ENCODE measurements around the gene NPTN. TPM values are rescaled to one million over a fixed set of nuclear protein-coding genes. Genes with fewer than 3 reads are reported as not detected.

NPTN gene
- total RNA-seq, 4 donors from 2014 or later = 132 to 171 (median 147) TPM

DNA sequence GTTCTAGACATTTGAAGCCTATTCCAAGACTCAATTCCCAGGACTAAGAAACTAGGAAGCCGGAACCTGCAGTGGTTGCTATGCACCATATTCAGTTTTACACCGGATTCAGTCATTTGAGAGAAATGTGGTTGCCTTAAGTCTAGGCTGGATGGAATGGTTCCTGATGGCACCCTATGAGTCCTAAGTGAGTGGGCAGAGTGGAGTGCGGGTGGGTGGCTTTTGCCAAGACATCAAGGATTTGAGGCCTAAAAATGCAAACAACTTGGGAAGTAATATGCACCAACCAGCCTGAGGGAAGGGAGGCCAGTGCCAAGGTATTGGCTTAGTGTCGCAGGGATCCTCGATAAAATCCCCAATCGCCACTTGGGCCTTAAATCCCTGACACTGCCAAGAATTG is 46.8 kb upstream of the NPTN start:
- DNase-seq (ENCODE audit: low spot score in 2 of 2) = no peak
- 91% methylated on average over 6 of the region's 6 CpGs for WGBS
- H3K4me3 ChIP-seq = no peak overlapping the region
- no peak overlapping the region for H3K27ac ChIP-seq
- peaks cover 12% of the 10 kb centered on the region for H3K4me1 ChIP-seq
- H3K36me3 ChIP-seq = no peaks in the 10 kb centered on the region
- no peaks in the 10 kb centered on the region for H3K9me3 ChIP-seq
- no peaks in the 10 kb centered on the region for H3K27me3 ChIP-seq
- TF ChIP-seq EP300 (IDR thresholded peaks at IDR 0.05) = no peak
- TF ChIP-seq, protein P1, sequence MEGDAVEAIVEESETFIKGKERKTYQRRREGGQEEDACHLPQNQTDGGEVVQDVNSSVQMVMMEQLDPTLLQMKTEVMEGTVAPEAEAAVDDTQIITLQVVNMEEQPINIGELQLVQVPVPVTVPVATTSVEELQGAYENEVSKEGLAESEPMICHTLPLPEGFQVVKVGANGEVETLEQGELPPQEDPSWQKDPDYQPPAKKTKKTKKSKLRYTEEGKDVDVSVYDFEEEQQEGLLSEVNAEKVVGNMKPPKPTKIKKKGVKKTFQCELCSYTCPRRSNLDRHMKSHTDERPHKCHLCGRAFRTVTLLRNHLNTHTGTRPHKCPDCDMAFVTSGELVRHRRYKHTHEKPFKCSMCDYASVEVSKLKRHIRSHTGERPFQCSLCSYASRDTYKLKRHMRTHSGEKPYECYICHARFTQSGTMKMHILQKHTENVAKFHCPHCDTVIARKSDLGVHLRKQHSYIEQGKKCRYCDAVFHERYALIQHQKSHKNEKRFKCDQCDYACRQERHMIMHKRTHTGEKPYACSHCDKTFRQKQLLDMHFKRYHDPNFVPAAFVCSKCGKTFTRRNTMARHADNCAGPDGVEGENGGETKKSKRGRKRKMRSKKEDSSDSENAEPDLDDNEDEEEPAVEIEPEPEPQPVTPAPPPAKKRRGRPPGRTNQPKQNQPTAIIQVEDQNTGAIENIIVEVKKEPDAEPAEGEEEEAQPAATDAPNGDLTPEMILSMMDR (IDR thresholded peaks at IDR 0.05) = no peak
- TF ChIP-seq POLR2AphosphoS5 (IDR thresholded peaks at IDR 0.05) = no peak
- no peak for TF ChIP-seq POLR2A (IDR thresholded peaks at IDR 0.05)

DNA sequence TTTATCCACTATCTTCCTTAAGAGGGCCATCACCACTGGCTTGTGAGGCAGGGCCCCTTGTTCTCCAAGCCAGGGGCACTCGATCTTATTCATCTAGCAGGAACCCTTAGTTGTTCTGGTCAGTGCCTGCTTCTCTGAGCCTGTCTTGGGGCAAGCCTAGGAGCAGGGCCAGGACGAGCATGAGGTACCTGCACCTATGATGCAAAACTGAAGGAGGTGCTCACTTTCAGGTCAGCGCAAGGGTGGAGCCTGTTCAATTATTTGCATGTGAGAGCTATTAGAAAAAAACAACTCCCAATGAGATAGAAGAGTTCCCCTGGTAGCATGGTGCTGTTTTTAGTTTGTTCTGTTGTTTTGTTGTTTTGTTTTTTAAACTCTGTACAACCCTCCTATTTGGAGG is 46.0 kb upstream of the NPTN start:
- TF ChIP-seq, protein P1 (IDR thresholded peaks at IDR 0.05) = no peak
- TF ChIP-seq EP300 (IDR thresholded peaks at IDR 0.05) (no peak), POLR2A (IDR thresholded peaks at IDR 0.05) (no peak), POLR2AphosphoS5 (IDR thresholded peaks at IDR 0.05) (no peak)
- Histone ChIP-seq H3K4me1 (peaks cover 7% of the 10 kb centered on the region), H3K27ac (no peak overlapping the region), H3K36me3 (no peaks in the 10 kb centered on the region), H3K27me3 (no peaks in the 10 kb centered on the region), H3K4me3 (no peak overlapping the region), H3K9me3 (no peaks in the 10 kb centered on the region)
- 76% methylated on average over 3 of the region's 3 CpGs for WGBS
- no peak for DNase-seq (ENCODE audit: low spot score in 2 of 2)

DNA sequence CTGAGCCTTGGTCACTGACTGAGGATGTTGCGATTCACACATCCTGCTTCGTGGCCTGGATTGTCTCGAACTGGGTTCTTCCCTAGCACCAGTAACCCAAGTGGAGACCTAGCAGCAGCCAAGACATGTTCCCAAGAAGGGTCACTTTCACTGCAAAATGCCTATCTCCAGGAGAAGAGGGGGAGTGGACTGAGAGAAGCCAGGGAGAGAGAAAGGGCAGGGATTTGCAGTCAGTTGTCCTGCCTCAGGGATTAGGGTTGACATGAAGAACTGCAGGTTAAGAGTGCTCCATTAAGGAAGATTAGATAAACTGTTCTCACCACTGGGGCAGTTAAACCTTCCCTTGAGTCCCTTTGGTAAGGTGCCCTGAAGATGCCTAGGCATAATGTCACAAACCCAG is 45.3 kb upstream of the NPTN start:
- H3K4me3 ChIP-seq = no peak overlapping the region
- DNase-seq (ENCODE audit: low spot score in 2 of 2) = no peak
- H3K27ac ChIP-seq = no peak overlapping the region
- H3K27me3 ChIP-seq = no peaks in the 10 kb centered on the region
- H3K9me3 ChIP-seq = no peaks in the 10 kb centered on the region
- TF ChIP-seq POLR2AphosphoS5 (IDR thresholded peaks at IDR 0.05) (no peak), POLR2A (IDR thresholded peaks at IDR 0.05) (no peak), EP300 (IDR thresholded peaks at IDR 0.05) (no peak)
- TF ChIP-seq, protein P1 (IDR thresholded peaks at IDR 0.05) = no peak
- H3K4me1 ChIP-seq = peaks cover under 1% of the 10 kb centered on the region
- no peaks in the 10 kb centered on the region for H3K36me3 ChIP-seq
- 71% methylated on average over 3 of the region's 3 CpGs for WGBS

DNA sequence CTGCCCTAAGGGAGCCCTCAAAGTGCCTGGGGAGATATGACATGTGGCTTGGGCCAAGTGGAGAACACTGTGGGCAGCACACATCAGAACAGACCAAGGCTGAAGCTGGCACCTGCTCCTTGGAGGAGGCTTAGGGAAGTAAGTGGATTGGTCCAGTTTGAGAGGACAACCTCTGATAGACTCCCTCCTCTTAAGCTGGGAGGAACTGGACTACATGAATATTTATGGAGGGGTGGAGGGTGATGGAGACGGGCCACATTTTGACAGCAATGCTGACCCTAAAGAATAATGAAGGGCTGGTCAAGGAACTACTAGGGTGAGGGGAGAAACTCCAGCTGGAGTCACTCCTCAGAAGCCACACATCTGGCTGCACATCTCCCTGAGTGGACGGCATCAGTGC is 44.5 kb upstream of the NPTN start:
- Histone ChIP-seq H3K4me1 (no peaks in the 10 kb centered on the region), H3K4me3 (no peak overlapping the region), H3K27ac (no peak overlapping the region), H3K9me3 (no peaks in the 10 kb centered on the region), H3K36me3 (no peaks in the 10 kb centered on the region), H3K27me3 (no peaks in the 10 kb centered on the region)
- TF ChIP-seq POLR2AphosphoS5 (IDR thresholded peaks at IDR 0.05) = no peak
- no peak for TF ChIP-seq EP300 (IDR thresholded peaks at IDR 0.05)
- TF ChIP-seq, protein P1 (IDR thresholded peaks at IDR 0.05) = no peak
- no peak for TF ChIP-seq POLR2A (IDR thresholded peaks at IDR 0.05)
- DNase-seq (ENCODE audit: low spot score in 2 of 2) = no peak
- whole genome bisulfite sequencing = 67% methylated on average over 2 of the region's 2 CpGs

DNA sequence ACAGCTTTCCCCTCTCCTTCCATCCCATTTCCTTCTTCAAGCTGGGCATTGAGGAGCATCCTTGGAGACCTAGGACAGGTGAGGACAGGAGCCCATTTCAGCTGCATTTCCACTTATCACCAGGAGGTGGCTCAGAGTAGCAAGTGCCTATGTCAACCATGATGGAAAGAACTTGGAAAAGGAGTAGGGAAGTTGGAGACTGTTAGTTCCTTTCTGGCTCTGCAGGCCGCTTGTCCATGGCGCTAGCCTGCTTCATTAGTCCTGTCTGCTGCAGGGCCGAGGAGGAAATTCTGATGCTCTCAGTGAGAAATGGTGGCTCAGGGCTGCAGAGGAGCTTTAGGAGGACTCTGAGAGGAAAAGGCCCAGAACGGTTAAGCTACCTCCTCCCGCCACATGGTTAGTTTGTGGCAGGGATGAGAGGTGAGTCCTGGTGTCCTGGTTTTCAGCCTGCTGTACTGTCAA is 44.0 kb upstream of the NPTN start:
- Histone ChIP-seq H3K27ac (no peak overlapping the region), H3K4me1 (no peaks in the 10 kb centered on the region), H3K4me3 (no peak overlapping the region), H3K9me3 (no peaks in the 10 kb centered on the region), H3K36me3 (no peaks in the 10 kb centered on the region), H3K27me3 (no peaks in the 10 kb centered on the region)
- DNase-seq (ENCODE audit: low spot score in 2 of 2) = peak in 1 of 2 donors; percentile 77
- TF ChIP-seq, protein P1 (IDR thresholded peaks at IDR 0.05) = peak; percentile 78 to 85
- TF ChIP-seq POLR2AphosphoS5 (IDR thresholded peaks at IDR 0.05) = no peak
- WGBS = 41% methylated on average over 5 of the region's 5 CpGs
